A549 (cell line): Measurements from ENCODE around the gene NFE2. TPM values are rescaled to one million over a fixed set of nuclear protein-coding genes. Genes with fewer than 3 reads are reported as not detected.

Source experiments
- ATAC-seq, 2 experiments: fragments of 200-7000 bp in 1 of 2; fragments of >200 bp in 1 of 2; cut with Nextera tagmentation in 1 of 2; cut with Tn5 transposase in 1 of 2; 3 replicates each; pipeline versions ENCODE4 v1.8.0 to v1.9.1; 2018 to 2020; ENCODE audit warnings: mild to moderate bottlenecking in 1 of 2, moderate library complexity in 1 of 2
- CTCF ChIA-PET: fragments of 300-600 bp; sonication (Branson Sonifier 250); formaldehyde crosslinking; extraction: SDS; loops from one replicate; lab custom pipeline; 2021; ENCODE audit warnings: antibody characterized with exemption, inconsistent platforms; lab: Yijun Ruan, JAX
- POLR2A ChIA-PET: fragments of 350-600 bp; formaldehyde crosslinking; extraction: SDS; loops from one replicate; lab custom pipeline; 2021; ENCODE audit warnings: antibody characterized with exemption, inconsistent platforms; lab: Yijun Ruan, JAX
- DNase-seq, 2 experiments: peaks; one replicate each; pipeline versions ENCODE4 v3.0.0 to v3.0.0-alpha.2; 2011 to 2016; ENCODE audit warnings: low read depth in 1 of 2, low spot score in 1 of 2
- FAIRE-seq: peaks from 2 replicates; lab custom pipeline; 2011; peaks lifted over from hg19 to GRCh38; lab: Jason Lieb, UNC
- H3K27ac ChIP-seq, 2 experiments: fragments of >200 bp; sonication (Bioruptor Twin); formaldehyde crosslinking; 3 replicates each; pipeline ENCODE4 v1.5.1; 2016 to 2017
- H3K4me1 ChIP-seq: fragments of >200 bp; sonication (Bioruptor Twin); formaldehyde crosslinking; 3 replicates; pipeline ENCODE4 v1.6.1; 2016
- H3K4me2 ChIP-seq: fragments of >200 bp; sonication (Bioruptor Twin); formaldehyde crosslinking; 3 replicates; pipeline ENCODE4 v1.6.1; 2016
- H3K4me3 ChIP-seq: fragments of >200 bp; sonication (Bioruptor Twin); formaldehyde crosslinking; 3 replicates; pipeline ENCODE4 v1.5.1; 2016
- H3K9me3 ChIP-seq: fragments of >200 bp; sonication (Bioruptor Twin); formaldehyde crosslinking; 3 replicates; pipeline ENCODE4 v1.6.1; 2016
- BHLHE40 ChIP-seq: IDR thresholded peaks from 2 replicates; pipeline ENCODE4 v1.6.1; 2012; ENCODE audit warnings: low read depth, low read length, inconsistent platforms
- CBX2 ChIP-seq: fragments of 200-600 bp; sonication (generic); IDR thresholded peaks from 2 replicates; pipeline ENCODE4 v1.6.1; 2016; ENCODE audit warnings: low read depth, mild to moderate bottlenecking, borderline replicate concordance
- CBX8 ChIP-seq: fragments of 200-600 bp; sonication (generic); IDR thresholded peaks from 2 replicates; pipeline ENCODE4 v1.6.1; 2016
- CHD2 ChIP-seq: fragments of 150-350 bp; IDR thresholded peaks from 2 replicates; pipeline ENCODE4 v1.6.1; 2014; ENCODE audit warnings: low read length; ENCODE audit not compliant: partially characterized antibody
- EHF ChIP-seq: fragments of 250-450 bp; sonication (Bioruptor Pico); IDR thresholded peaks from 2 replicates; pipeline ENCODE4 v1.5.0; 2020; ENCODE audit warnings: mild to moderate bottlenecking
- EP300 ChIP-seq, 2 experiments: fragments of >200 bp; sonication (Bioruptor Twin); formaldehyde crosslinking; IDR thresholded peaks; 2 replicates in 1 of 2; 3 replicates in 1 of 2; pipeline ENCODE4 v1.6.1; 2016 to 2017
- FOSB ChIP-seq: fragments of 250-450 bp; sonication (Bioruptor Pico); IDR thresholded peaks from 2 replicates; pipeline ENCODE4 v1.5.0; 2020; ENCODE audit warnings: mild to moderate bottlenecking, moderate library complexity
- FOSL2 ChIP-seq, 2 experiments: fragments of 450-650 bp in 1 of 2; fragments of >200 bp in 1 of 2; sonication (Bioruptor Twin) in 1 of 2; formaldehyde crosslinking; IDR thresholded peaks; 2 replicates each; pipeline versions ENCODE4 v1.5.0 to v1.6.1; 2016 to 2020; ENCODE audit warnings: mild to moderate bottlenecking in 1 of 2, moderate library complexity in 1 of 2
- FOXS1 ChIP-seq: fragments of 250-450 bp; sonication (Bioruptor Pico); IDR thresholded peaks from 2 replicates; pipeline ENCODE4 v1.5.0; 2020; ENCODE audit warnings: mild to moderate bottlenecking, moderate library complexity
- GATA3 ChIP-seq: IDR thresholded peaks from 2 replicates; pipeline ENCODE4 v1.6.1; 2012; ENCODE audit warnings: borderline replicate concordance
- HDAC2 ChIP-seq: fragments of 200-600 bp; sonication (generic); IDR thresholded peaks from 2 replicates; pipeline ENCODE4 v1.6.1; 2016
- HES2 ChIP-seq: fragments of >200 bp; sonication (Bioruptor Twin); formaldehyde crosslinking; IDR thresholded peaks from 2 replicates; pipeline ENCODE4 v1.6.1; 2016
- HOXA7 ChIP-seq: fragments of 250-450 bp; sonication (Bioruptor Pico); IDR thresholded peaks from 2 replicates; pipeline ENCODE4 v1.5.0; 2020; ENCODE audit warnings: mild to moderate bottlenecking, moderate library complexity
- HOXB13 ChIP-seq: fragments of 250-450 bp; sonication (Bioruptor Pico); IDR thresholded peaks from 2 replicates; pipeline ENCODE4 v1.5.0; 2020; ENCODE audit warnings: low read depth, mild to moderate bottlenecking, moderate library complexity
- HOXB5 ChIP-seq: fragments of 250-450 bp; sonication (Bioruptor Pico); IDR thresholded peaks from 2 replicates; pipeline ENCODE4 v1.5.0; 2020; ENCODE audit warnings: mild to moderate bottlenecking, moderate library complexity
- JUN ChIP-seq, 2 experiments: fragments of >200 bp; sonication (Bioruptor Twin); formaldehyde crosslinking; IDR thresholded peaks; 2 replicates in 1 of 2; 3 replicates in 1 of 2; pipeline ENCODE4 v1.6.1; 2016 to 2017
- JUNB ChIP-seq: fragments of >200 bp; sonication (Bioruptor Twin); formaldehyde crosslinking; IDR thresholded peaks from 2 replicates; pipeline ENCODE4 v1.6.1; 2016
- KDM1A ChIP-seq: fragments of 200-600 bp; sonication (generic); IDR thresholded peaks from 2 replicates; pipeline ENCODE4 v1.6.1; 2016; ENCODE audit warnings: low read depth, mild to moderate bottlenecking
- KDM5A ChIP-seq: fragments of 200-600 bp; sonication (generic); IDR thresholded peaks from 2 replicates; pipeline ENCODE4 v1.6.1; 2016; ENCODE audit warnings: antibody characterized with exemption, mild to moderate bottlenecking
- MAFK ChIP-seq: fragments of 450-650 bp; IDR thresholded peaks from 2 replicates; pipeline ENCODE4 v1.6.1; 2014; ENCODE audit not compliant: partially characterized antibody
- MAX ChIP-seq: IDR thresholded peaks from 2 replicates; pipeline ENCODE4 v1.6.1; 2012
- NPAS2 ChIP-seq: fragments of 250-450 bp; sonication (Bioruptor Pico); IDR thresholded peaks from 2 replicates; pipeline ENCODE4 v1.8.0; 2022; ENCODE audit warnings: mild to moderate bottlenecking, moderate library complexity, borderline replicate concordance
- PBX3 ChIP-seq: IDR thresholded peaks from 2 replicates; pipeline ENCODE4 v1.6.1; 2012
- POLR2AphosphoS2 ChIP-seq: conservative IDR thresholded peaks from 2 replicates; pipeline ENCODE4 v1.6.1; 2012; ENCODE audit warnings: low read length, improper control_type of control experiment, inconsistent platforms
- RARB ChIP-seq: fragments of 250-450 bp; sonication (Bioruptor Pico); IDR thresholded peaks from 2 replicates; pipeline ENCODE4 v1.8.0; 2021; ENCODE audit warnings: mild to moderate bottlenecking, moderate library complexity
- RFX5 ChIP-seq: fragments of 450-650 bp; IDR thresholded peaks from 2 replicates; pipeline ENCODE4 v1.7.1; 2014; ENCODE audit warnings: antibody characterized with exemption, mild to moderate bottlenecking, moderate library complexity
- RNF2 ChIP-seq: fragments of 200-600 bp; sonication (generic); IDR thresholded peaks from 2 replicates; pipeline ENCODE4 v1.6.1; 2016; ENCODE audit warnings: low read depth, mild to moderate bottlenecking, antibody characterized with exemption, moderate library complexity, borderline replicate concordance
- TFCP2L1 ChIP-seq: fragments of 250-450 bp; sonication (Bioruptor Pico); IDR thresholded peaks from 2 replicates; pipeline ENCODE4 v1.5.0; 2021; ENCODE audit warnings: mild to moderate bottlenecking
- TP53 ChIP-seq: fragments of 250-450 bp; sonication (Bioruptor Pico); IDR thresholded peaks from 2 replicates; pipeline ENCODE4 v1.5.0; 2021; ENCODE audit warnings: mild to moderate bottlenecking, moderate library complexity
- ZC3H11A ChIP-seq: fragments of 450-650 bp; IDR thresholded peaks from 2 replicates; pipeline ENCODE4 v1.6.1; 2014; ENCODE audit warnings: antibody characterized with exemption, mild to moderate bottlenecking
- ZNF302 ChIP-seq: fragments of 250-450 bp; sonication (Bioruptor Pico); IDR thresholded peaks from 2 replicates; pipeline ENCODE4 v1.9.0; 2021; ENCODE audit warnings: inconsistent platforms, mild to moderate bottlenecking, moderate library complexity
- ZSCAN20 ChIP-seq: fragments of 250-450 bp; sonication (Bioruptor Pico); IDR thresholded peaks from 2 replicates; pipeline ENCODE4 v1.8.0; 2022; ENCODE audit warnings: mild to moderate bottlenecking, moderate library complexity
- WGBS: methylation state at CpG from one replicate; pipeline ENCODE4 v1.1.6; 2017; ENCODE audit errors: missing lambda C conversion rate; 5-methylcytosine and 5-hydroxymethylcytosine counted together
- polyA plus RNA-seq, 4 experiments: library from polyadenylated mRNA; depleted of rRNA in 3 of 4; stranded (reverse); fragments of >200 nt; fragmentation: RNase III in 1 of 4; extraction: RNeasy Plus Mini Kit Qiagen cat#74134 plus additional on column Dnase treatment in 1 of 4; gene quantifications; 2 replicates in 3 of 4; 3 replicates in 1 of 4; pipeline ENCODE4 v1.2.3, GENCODE V29; 2011 to 2017
- TF ChIP-seq, protein P1 (sequence below): fragments of 250-450 bp; sonication (Bioruptor Pico); IDR thresholded peaks from 2 replicates; pipeline ENCODE4 v1.5.0; 2020; ENCODE audit warnings: low read depth, mild to moderate bottlenecking, moderate library complexity

The NFE2 gene
- polyA plus RNA-seq, 2 of the 4 experiments (the other 2 are of a cell fraction) = 0.30 to 0.52 TPM

- ATAC-seq = peak in 1 of 2 experiments; percentile 2; a peak in 3 of 6 replicates
- POLR2A ChIA-PET = interaction anchor here (0.6 to 1.6 kb wide), 9 partner anchors 7 to 49 kb away, joined by 3 to 13 read pairs (median 4); partner anchors contain the start of genes CBX5, COPZ1 and NFE2
These were observed 13.3 kb downstream of the NFE2 start for GRCh38 chr12:54287261-54288157.

DNA sequence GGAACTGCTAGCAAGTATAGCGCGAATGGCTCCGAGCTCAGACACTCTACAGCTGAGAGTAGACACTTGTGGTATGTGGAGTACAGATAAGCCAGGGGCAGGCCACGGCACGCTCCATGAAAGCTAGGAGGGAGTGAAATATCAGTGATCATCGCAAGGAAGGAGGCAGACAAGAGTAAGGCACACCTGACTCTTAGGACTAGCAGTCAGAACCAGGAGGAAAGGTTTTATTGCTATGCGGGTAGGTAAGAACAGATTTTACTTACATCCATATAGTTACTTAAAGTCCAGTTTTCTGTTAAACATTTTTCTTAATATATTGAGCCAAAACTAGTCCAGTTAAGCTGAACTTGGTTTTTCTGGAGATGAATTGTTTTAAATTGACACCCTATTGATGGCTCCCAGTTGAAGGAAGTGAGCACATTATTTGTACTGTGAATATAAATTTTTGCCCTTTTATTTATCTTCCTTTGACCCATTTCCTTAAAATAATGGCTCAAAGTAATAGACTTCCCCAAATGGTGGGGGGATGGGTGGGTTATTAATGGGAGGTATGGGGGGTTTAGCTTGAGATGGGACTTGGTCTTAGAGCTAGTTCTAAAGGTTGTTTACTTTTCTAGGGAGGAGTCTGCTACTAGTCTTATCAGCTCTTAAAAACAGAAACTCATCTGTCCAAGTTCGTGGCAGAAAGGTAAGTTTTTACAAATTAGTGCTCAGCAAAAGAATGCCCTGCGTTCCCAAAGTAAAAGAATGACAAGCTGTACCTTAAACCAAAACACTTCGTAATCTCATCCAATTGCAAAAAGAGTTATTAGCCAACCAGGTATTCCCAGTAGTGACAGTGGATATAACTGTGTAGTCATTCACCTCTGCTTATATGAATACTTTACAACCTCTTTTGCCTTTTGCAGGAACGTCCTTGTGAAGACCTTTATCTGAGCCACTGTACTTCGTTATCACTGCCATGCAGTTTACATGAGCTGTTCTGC lies 14.5 kb downstream of the NFE2 start:
- ATAC-seq (no peak), FAIRE-seq (no peak), DNase-seq (no peak)
- Histone ChIP-seq H3K4me2 (peak overlapping the region; percentile 93), H3K27ac (no peak overlapping the region), H3K9me3 (no peaks in the 10 kb centered on the region), H3K4me1 (peaks cover 39% of the 10 kb centered on the region), H3K4me3 (peak overlapping the region; percentile 33; the same call in 2 of the 3 replicates)
- WGBS = 76% methylated on average over 12 of the region's 12 CpGs
- CTCF ChIA-PET = interaction anchor here (0.5 to 4.6 kb wide), 15 partner anchors 8 to 1876 kb away, joined by 3 to 38 read pairs (median 3); partner anchors contain the start of genes COPZ1 and NFE2
- POLR2A ChIA-PET = interaction anchor here (1.1 to 1.6 kb wide), 6 partner anchors 9 to 38 kb away, joined by 3 to 13 read pairs (median 4); partner anchors contain the start of genes COPZ1 and NFE2
- no peak for TF ChIP-seq CHD2
- TF ChIP-seq HOXB5 = 0 out of 2 replicates have a peak, but pooled peaks have one; percentile 22
- TF ChIP-seq ZC3H11A = no peak
- no peak for TF ChIP-seq FOXS1 (CRISPR knock-in tag)
- no peak for TF ChIP-seq RNF2
- TF ChIP-seq POLR2AphosphoS2 = peak; percentile 96
- TF ChIP-seq FOSL2 (IDR thresholded peaks at IDR 0.05) = no peak
- no peak for TF ChIP-seq FOSL2 (CRISPR knock-in tag; IDR thresholded peaks at IDR 0.05)
- TF ChIP-seq TP53 (CRISPR knock-in tag) = peak; percentile 88; the same call in 1 of the 2 replicates
- TF ChIP-seq NPAS2 (CRISPR knock-in tag) = no peak
- TF ChIP-seq HDAC2 = no peak
- TF ChIP-seq GATA3 = 0 out of 2 replicates have a peak, but pooled peaks have one; percentile 4
- peak; percentile 26 for TF ChIP-seq RARB (CRISPR knock-in tag)
- TF ChIP-seq CBX8 = no peak
- TF ChIP-seq MAFK = no peak
- peak; percentile 94 for TF ChIP-seq TFCP2L1
- TF ChIP-seq FOSB (CRISPR knock-in tag) = peak; percentile 93; the same call in 1 of the 2 replicates

More at GRCh38 chr12:54287261-54288157, 13.3 kb downstream of the NFE2 start:
- Histone ChIP-seq H3K27ac (no peak overlapping the region), H3K4me1 (peaks cover 39% of the 10 kb centered on the region)
- FAIRE-seq = no peak
- no peak for DNase-seq
- WGBS = 79% methylated on average over 8 of the region's 8 CpGs
- TF ChIP-seq HDAC2 = no peak
- TF ChIP-seq JUN (IDR thresholded peaks at IDR 0.05) = peak; percentile 42 to 72; a peak in 2 of 5 replicates
- peak; percentile 35; the same call in 1 of the 2 replicates for TF ChIP-seq EHF (CRISPR knock-in tag)
- TF ChIP-seq MAX = no peak
- 0 out of 2 replicates have a peak, but pooled peaks have one; percentile 2 for TF ChIP-seq NPAS2 (CRISPR knock-in tag)
- TF ChIP-seq MAFK = no peak
- TF ChIP-seq PBX3 = no peak; the same call in 1 of the 2 replicates
- TF ChIP-seq FOSL2 (IDR thresholded peaks at IDR 0.05) = no peak
- peak; percentile 2; the same call in 1 of the 2 replicates for TF ChIP-seq FOSL2 (CRISPR knock-in tag; IDR thresholded peaks at IDR 0.05)
- no peak for TF ChIP-seq HES2
- TF ChIP-seq ZNF302 (CRISPR knock-in tag) = no peak
- TF ChIP-seq BHLHE40 = no peak
- TF ChIP-seq POLR2AphosphoS2 = peak; percentile 99
- TF ChIP-seq HOXB5 = 0 out of 2 replicates have a peak, but pooled peaks have one; percentile 14
- TF ChIP-seq ZSCAN20 (CRISPR knock-in tag) = no peak
- TF ChIP-seq JUNB = no peak
- peak; percentile 87 for TF ChIP-seq HOXA7 (CRISPR knock-in tag)
- TF ChIP-seq RARB (CRISPR knock-in tag) = peak; percentile 57; the same call in 1 of the 2 replicates
- no peak for TF ChIP-seq KDM1A
- no peak for TF ChIP-seq KDM5A
- peak; percentile 91 for TF ChIP-seq FOSB (CRISPR knock-in tag)
- no peak for TF ChIP-seq CBX8
- TF ChIP-seq HOXB13 (CRISPR knock-in tag) = no peak
- TF ChIP-seq GATA3 = 0 out of 2 replicates have a peak, but pooled peaks have one; percentile 36
- TF ChIP-seq, protein P1, sequence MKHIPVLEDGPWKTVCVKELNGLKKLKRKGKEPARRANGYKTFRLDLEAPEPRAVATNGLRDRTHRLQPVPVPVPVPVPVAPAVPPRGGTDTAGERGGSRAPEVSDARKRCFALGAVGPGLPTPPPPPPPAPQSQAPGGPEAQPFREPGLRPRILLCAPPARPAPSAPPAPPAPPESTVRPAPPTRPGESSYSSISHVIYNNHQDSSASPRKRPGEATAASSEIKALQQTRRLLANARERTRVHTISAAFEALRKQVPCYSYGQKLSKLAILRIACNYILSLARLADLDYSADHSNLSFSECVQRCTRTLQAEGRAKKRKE (CRISPR knock-in tag) = peak; percentile 14; the same call in 1 of the 2 replicates
- peak; percentile 95; the same call in 1 of the 2 replicates for TF ChIP-seq TP53 (CRISPR knock-in tag)
- no peak for TF ChIP-seq RFX5
- peak; percentile 93 for TF ChIP-seq TFCP2L1
- no peak for TF ChIP-seq EP300 (IDR thresholded peaks at IDR 0.05)
- TF ChIP-seq CBX2 = no peak
- TF ChIP-seq, all 56 proteins: peak for 13
- H3K4me2 ChIP-seq = peak overlapping the region; percentile 93; the same call in 2 of the 3 replicates
- CTCF ChIA-PET = interaction anchor here (0.6 to 9.4 kb wide), 10 partner anchors 12 to 92 kb away, joined by 3 to 86 read pairs (median 5); partner anchors contain the start of genes COPZ1 and NFE2
- no peaks in the 10 kb centered on the region for H3K9me3 ChIP-seq
- no peak overlapping the region for H3K4me3 ChIP-seq
